ENCODE measurements around the gene XYLT1.

DNA sequence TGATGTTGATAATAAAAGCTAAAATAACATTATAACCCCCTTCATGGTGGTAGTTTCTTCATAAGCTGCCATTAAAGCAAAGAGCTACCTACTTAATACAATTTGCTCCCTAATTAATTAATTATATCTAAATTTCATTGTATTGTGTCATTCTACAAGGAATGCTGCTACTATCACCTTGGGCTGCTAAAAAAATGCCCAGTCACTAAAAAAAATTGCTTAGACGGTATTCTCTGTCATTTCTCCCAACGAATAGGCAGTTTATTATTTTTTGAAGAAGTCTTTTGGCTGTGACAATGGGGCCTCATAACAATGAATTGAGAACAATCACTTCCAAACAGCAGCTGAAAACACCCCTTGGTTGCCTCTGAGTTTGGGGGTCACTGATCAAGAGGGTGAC, 59.5 kb downstream of the XYLT1 start:
- TF ChIP-seq POLR2A (IDR thresholded peaks at IDR 0.05): no peak
- TF ChIP-seq, protein P1, sequence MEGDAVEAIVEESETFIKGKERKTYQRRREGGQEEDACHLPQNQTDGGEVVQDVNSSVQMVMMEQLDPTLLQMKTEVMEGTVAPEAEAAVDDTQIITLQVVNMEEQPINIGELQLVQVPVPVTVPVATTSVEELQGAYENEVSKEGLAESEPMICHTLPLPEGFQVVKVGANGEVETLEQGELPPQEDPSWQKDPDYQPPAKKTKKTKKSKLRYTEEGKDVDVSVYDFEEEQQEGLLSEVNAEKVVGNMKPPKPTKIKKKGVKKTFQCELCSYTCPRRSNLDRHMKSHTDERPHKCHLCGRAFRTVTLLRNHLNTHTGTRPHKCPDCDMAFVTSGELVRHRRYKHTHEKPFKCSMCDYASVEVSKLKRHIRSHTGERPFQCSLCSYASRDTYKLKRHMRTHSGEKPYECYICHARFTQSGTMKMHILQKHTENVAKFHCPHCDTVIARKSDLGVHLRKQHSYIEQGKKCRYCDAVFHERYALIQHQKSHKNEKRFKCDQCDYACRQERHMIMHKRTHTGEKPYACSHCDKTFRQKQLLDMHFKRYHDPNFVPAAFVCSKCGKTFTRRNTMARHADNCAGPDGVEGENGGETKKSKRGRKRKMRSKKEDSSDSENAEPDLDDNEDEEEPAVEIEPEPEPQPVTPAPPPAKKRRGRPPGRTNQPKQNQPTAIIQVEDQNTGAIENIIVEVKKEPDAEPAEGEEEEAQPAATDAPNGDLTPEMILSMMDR (IDR thresholded peaks at IDR 0.05): no peak
